Measurements from ENCODE around the gene EHF. TPM values are rescaled to one million over a fixed set of nuclear protein-coding genes. Genes with fewer than 3 reads are reported as not detected.

EHF gene
- total RNA-seq, 4 donors from 2014 or later = 3.8 to 13.9 (median 8.1) TPM

- 90 to 91% methylated on average over 12 of the region's 12 CpGs for WGBS, 2 donors
- TF ChIP-seq CTCF (IDR thresholded peaks at IDR 0.05) = no peak
- TF ChIP-seq POLR2A (IDR thresholded peaks at IDR 0.05) = no peak
- Histone ChIP-seq H3K9me3 (no peaks in the 10 kb centered on the region), H3K27ac (no peak overlapping the region), H3K27me3 (no peaks in the 10 kb centered on the region), H3K36me3 (no peaks in the 10 kb centered on the region), H3K4me3 (replicated peaks in 1 of 3) (no peak overlapping the region), H3K4me1 (no peaks in the 10 kb centered on the region)
- intact Hi-C loops (cut with DNase I) = no loop called here
- no peak for DNase-seq
Observed at GRCh38 chr11:34653851-34654482, 33.1 kb downstream of the EHF start.

GRCh38 chr11:34654483-34655334 lies 33.8 kb downstream of the EHF start:
- Histone ChIP-seq H3K4me3 (replicated peaks in 1 of 3) (no peak overlapping the region), H3K4me1 (no peaks in the 10 kb centered on the region), H3K36me3 (no peaks in the 10 kb centered on the region), H3K27me3 (no peaks in the 10 kb centered on the region), H3K27ac (no peak overlapping the region), H3K9me3 (no peaks in the 10 kb centered on the region)
- TF ChIP-seq CTCF (IDR thresholded peaks at IDR 0.05) (no peak), POLR2A (IDR thresholded peaks at IDR 0.05) (no peak)
- peak; percentile 13 to 32 for DNase-seq
- 66 to 71% methylated on average over 9 of the region's 9 CpGs for WGBS, 2 donors
- intact Hi-C loops (cut with DNase I) = no loop called here

- no peak overlapping the region for H3K27ac ChIP-seq
- no peak for DNase-seq
- TF ChIP-seq CTCF (IDR thresholded peaks at IDR 0.05) (no peak), POLR2A (IDR thresholded peaks at IDR 0.05) (no peak)
- no peaks in the 10 kb centered on the region for H3K4me1 ChIP-seq
- WGBS, 2 donors = 66 to 69% methylated on average over 2 of the region's 2 CpGs
- no peaks in the 10 kb centered on the region for H3K27me3 ChIP-seq
- no peaks in the 10 kb centered on the region for H3K36me3 ChIP-seq
- H3K9me3 ChIP-seq = no peaks in the 10 kb centered on the region
- H3K4me3 ChIP-seq (replicated peaks in 1 of 3) = no peak overlapping the region
- intact Hi-C loops (cut with DNase I) = no loop called here
Observed at GRCh38 chr11:34655335-34656008, 34.6 kb downstream of the EHF start.

- no peak for TF ChIP-seq CTCF (IDR thresholded peaks at IDR 0.05)
- no peak for TF ChIP-seq POLR2A (IDR thresholded peaks at IDR 0.05)
- Histone ChIP-seq H3K4me3 (replicated peaks in 1 of 3) (no peak overlapping the region), H3K27me3 (no peaks in the 10 kb centered on the region), H3K4me1 (no peaks in the 10 kb centered on the region), H3K27ac (no peak overlapping the region), H3K36me3 (no peaks in the 10 kb centered on the region), H3K9me3 (no peaks in the 10 kb centered on the region)
- WGBS, 2 donors = 83 to 86% methylated on average over 5 of the region's 5 CpGs
- intact Hi-C loops (cut with DNase I) = no loop called here
- DNase-seq = no peak
Observed at GRCh38 chr11:34656062-34656720, 35.3 kb downstream of the EHF start.

Data from thyroid gland (tissue), 4 donors.